A673 (cell line): ENCODE measurements around the gene TMEM9B. TPM values are rescaled to one million over a fixed set of nuclear protein-coding genes. Genes with fewer than 3 reads are reported as not detected.

Experiments used
- BruUV-seq: library from RNA; stranded (reverse); fragments of 400-500 nt; replicated peaks from 2 replicates; lab custom pipeline; 2021; lab: Mats Ljungman, UMichigan
- CTCF ChIA-PET: fragments of 300-600 bp; sonication (Branson Sonifier 250); formaldehyde crosslinking; loops from one replicate; lab custom pipeline; 2022; ENCODE audit warnings: antibody characterized with exemption; lab: Charles Lee
- POLR2A ChIA-PET: fragments of 300-600 bp; sonication (Branson Sonifier 250); formaldehyde crosslinking; loops from one replicate; lab custom pipeline; 2022; ENCODE audit warnings: antibody characterized with exemption; ENCODE audit not compliant: low non-redundant PET; lab: Charles Lee
- DNase-seq: peaks from one replicate; pipeline ENCODE4 v3.0.0-alpha.2; 2015; ENCODE audit warnings: low spot score
- H3K27ac ChIP-seq: fragments of 200-600 bp; sonication (generic); 2 replicates; pipeline ENCODE4 v1.5.1; 2016; ENCODE audit warnings: mixed run types, low read depth, mild to moderate bottlenecking, mixed read lengths, antibody characterized with exemption, low read length; ENCODE audit not compliant: poor library complexity, severe bottlenecking
- H3K27me3 ChIP-seq: fragments of 200-600 bp; sonication (generic); replicated peaks from 2 replicates; pipeline ENCODE4 v1.6.1; 2017; ENCODE audit warnings: mixed run types, low read depth, mild to moderate bottlenecking, mixed read lengths, antibody characterized with exemption, low read length; ENCODE audit not compliant: insufficient read depth, poor library complexity
- H3K36me3 ChIP-seq: fragments of 200-600 bp; sonication (generic); 2 replicates; pipeline ENCODE4 v1.6.1; 2016; ENCODE audit warnings: mixed run types, mild to moderate bottlenecking, mixed read lengths, antibody characterized with exemption, low read length; ENCODE audit not compliant: insufficient read depth, poor library complexity, severe bottlenecking
- H3K4me1 ChIP-seq: fragments of 200-600 bp; sonication (generic); 2 replicates; pipeline ENCODE4 v1.6.1; 2017; ENCODE audit warnings: mixed run types, mild to moderate bottlenecking, mixed read lengths, antibody characterized with exemption, low read length; ENCODE audit not compliant: insufficient read depth, poor library complexity, severe bottlenecking
- H3K4me3 ChIP-seq: fragments of 200-600 bp; sonication (generic); 2 replicates; pipeline ENCODE4 v1.5.1; 2016; ENCODE audit warnings: low read depth, mixed run types, mild to moderate bottlenecking, mixed read lengths, low read length; ENCODE audit not compliant: poor library complexity, severe bottlenecking
- H3K9me3 ChIP-seq: fragments of 200-600 bp; sonication (generic); 2 replicates; pipeline ENCODE4 v1.6.1; 2016; ENCODE audit warnings: mixed run types, low read depth, mild to moderate bottlenecking, mixed read lengths, antibody characterized with exemption, low read length; ENCODE audit not compliant: poor library complexity, severe bottlenecking
- CTCF ChIP-seq: fragments of 300-800, 200-600 bp; sonication (generic); conservative IDR thresholded peaks from 2 replicates; pipeline ENCODE4 v1.5.1; 2017; ENCODE audit warnings: low read depth, mild to moderate bottlenecking, antibody characterized with exemption, low read length, moderate library complexity, mixed read lengths
- EZH2 ChIP-seq: fragments of 200-600 bp; sonication (generic); IDR thresholded peaks from 2 replicates; pipeline ENCODE4 v1.6.1; 2017; ENCODE audit warnings: borderline replicate concordance, low read depth, mild to moderate bottlenecking, mixed read lengths, antibody characterized with exemption, low read length; ENCODE audit not compliant: poor library complexity, severe bottlenecking
- intact Hi-C: fragments of 100-400 bp; cut with micrococcal nuclease; formaldehyde crosslinking; loops from one replicate; pipeline ENCODE4 v1.10.0; 2022; ENCODE audit not compliant: unreplicated experiment
- total RNA-seq: library from RNA; stranded (reverse); gene quantifications from 2 replicates; pipeline ENCODE4 v1.2.3, GENCODE V29; 2021

TMEM9B gene
- total RNA-seq, 1 experiment from 2014 or later = 11.3 TPM

- no TSS peak for BruUV-seq
- Histone ChIP-seq H3K4me3 (peak overlapping the region; percentile 26), H3K27ac (no peak overlapping the region), H3K36me3 (no peaks in the 10 kb centered on the region), H3K9me3 (no peaks in the 10 kb centered on the region), H3K4me1 (peaks cover 14% of the 10 kb centered on the region), H3K27me3 (peaks cover 42% of the 10 kb centered on the region)
- CTCF ChIA-PET = no interaction called here
- intact Hi-C loops = no loop called here
- POLR2A ChIA-PET = no interaction called here
- no peak for TF ChIP-seq CTCF
- no peak for TF ChIP-seq EZH2
- DNase-seq = no peak
These were observed 40.1 kb upstream of the TMEM9B start for GRCh38 chr11:9004183-9004926.

GRCh38 chr11:9003573-9004182 lies 39.4 kb upstream of the TMEM9B start, which contains the start of gene NRIP3:
Gene NRIP3 (minus strand): TSS chr11:9004001. CDS start chr11:9003935, 66 bp downstream.
- Histone ChIP-seq H3K27ac (no peak within 1 kb of the TSS), H3K4me3 (peak within 1 kb of the TSS; percentile 26), H3K27me3 (peaks cover 42% of the 10 kb centered on the region), H3K4me1 (peaks cover 14% of the 10 kb centered on the region), H3K36me3 (no peaks in the 10 kb centered on the region), H3K9me3 (no peaks in the 10 kb centered on the region)
- BruUV-seq = no TSS peak
- ChIA-PET CTCF (interaction anchor here (0.6 kb wide), 1 partner anchor 12 kb away, joined by 3 read pairs; no protein-coding TSS in a partner anchor), POLR2A (no interaction called here)
- intact Hi-C loops = no loop called here
- no peak for TF ChIP-seq EZH2
- no peak for TF ChIP-seq CTCF
- DNase-seq = peak; percentile 74

GRCh38 chr11:9002920-9003572 lies 38.8 kb upstream of the TMEM9B start:
- BruUV-seq = no TSS peak
- ChIA-PET CTCF (interaction anchor here (0.6 kb wide), 1 partner anchor 13 kb away, joined by 3 read pairs; no protein-coding TSS in a partner anchor), POLR2A (interaction anchor here (0.7 kb wide), 2 partner anchors 346 to 1567 kb away, joined by 11 to 13 read pairs; no protein-coding TSS in a partner anchor)
- Histone ChIP-seq H3K27me3 (peaks cover 42% of the 10 kb centered on the region), H3K4me1 (peaks cover 14% of the 10 kb centered on the region), H3K9me3 (no peaks in the 10 kb centered on the region), H3K27ac (no peak overlapping the region), H3K4me3 (peak overlapping the region; percentile 26), H3K36me3 (no peaks in the 10 kb centered on the region)
- no peak for DNase-seq
- no peak for TF ChIP-seq EZH2
- TF ChIP-seq CTCF = no peak
- intact Hi-C loops = no loop called here
